Stimulated activated CD4-positive, alpha-beta T cell treated with anti-CD3 and anti-CD28 coated beads, TNF-alpha, amount 100 ng/mL, for 48 hours (primary cell): Measurements from ENCODE around the gene FNDC1.

ENCODE experiments used
- DNase-seq, 3 donors: peaks; one replicate each; pipeline ENCODE4 v3.0.0-alpha.2; 2020; ENCODE audit warnings: low read depth in 3 of 3

Gene FNDC1

GRCh38 chr6:159307246-159307790, 138.1 kb downstream of the FNDC1 start:
- DNase-seq: no peak

GRCh38 chr6:159308198-159308597, 139.0 kb downstream of the FNDC1 start:
- no peak for DNase-seq

- DNase-seq: no peak
These were observed 140.5 kb downstream of the FNDC1 start for GRCh38 chr6:159309723-159310122.

- no peak for DNase-seq
These were observed 142.4 kb downstream of the FNDC1 start for GRCh38 chr6:159311618-159312017.

GRCh38 chr6:159312206-159312605, 143.0 kb downstream of the FNDC1 start:
- no peak for DNase-seq

GRCh38 chr6:159313018-159313417, 143.8 kb downstream of the FNDC1 start:
- no peak for DNase-seq

GRCh38 chr6:159315562-159315961, 146.4 kb downstream of the FNDC1 start:
- no peak for DNase-seq

GRCh38 chr6:159317430-159317829, 148.2 kb downstream of the FNDC1 start:
- DNase-seq: no peak

- DNase-seq: no peak
These were observed 152.1 kb downstream of the FNDC1 start for GRCh38 chr6:159321267-159321666.
